Colonic mucosa (tissue), 4 donors: ENCODE results near the gene FXR2. TPM values are rescaled to one million over a fixed set of nuclear protein-coding genes. Genes with fewer than 3 reads are reported as not detected.
"Not testable (repeated sequence)": the region's sequence is repeated elsewhere in the genome, so short reads cannot be mapped to it uniquely, and the experiment has no call there.

Source experiments
- DNase-seq: peaks from one replicate; pipeline ENCODE4 v3.0.0-alpha.2; 2020
- H3K27ac ChIP-seq: fragments of 200-600 bp; one replicate; pipeline ENCODE4 v1.8.0; 2021
- H3K27me3 ChIP-seq: fragments of 200-600 bp; one replicate; pipeline ENCODE4 v1.8.0; 2021
- H3K36me3 ChIP-seq: fragments of 200-600 bp; one replicate; pipeline ENCODE4 v1.8.0; 2021
- H3K4me1 ChIP-seq: fragments of 200-600 bp; one replicate; pipeline ENCODE4 v1.8.0; 2021; ENCODE audit warnings: mild to moderate bottlenecking
- H3K4me3 ChIP-seq: fragments of 200-600 bp; one replicate; pipeline ENCODE4 v1.8.0; 2021
- H3K9ac ChIP-seq, 2 donors: one replicate each; pipeline ENCODE4 v1.7.0; 2013; ENCODE audit warnings: control low read depth in 2 of 2, low read depth in 2 of 2, low read length in 2 of 2
- H3K9me3 ChIP-seq: fragments of 200-600 bp; one replicate; pipeline ENCODE4 v1.8.0; 2021
- CTCF ChIP-seq: fragments of 200-600 bp; IDR thresholded peaks from one replicate; pipeline ENCODE4 v1.8.0; 2022; ENCODE audit warnings: antibody characterized with exemption, mild to moderate bottlenecking
- intact Hi-C: fragments of 100-400 bp; cut with DNase I; formaldehyde crosslinking; loops from one replicate; pipeline ENCODE4 v1.14.1; 2022
- total RNA-seq, 2 donors: library from RNA; stranded (reverse); fragmentation: NEBNext Ultra II Directional in 1 of 2; extraction: Animal tissue kit (Norgen Biotek cat#: 25700) in 1 of 2; gene quantifications; one replicate each; pipeline ENCODE4 v1.2.1, GENCODE V29; 2021
- donor health status: healthy.
- donor health status: DM: no; HTN: no; CAD: no.
- donor health status: DM: no; HTN: no; CAD: no.

Gene FXR2
- total RNA-seq, 2 donors from 2014 or later: 24.9 to 27.4 TPM

- peaks cover 16% of the 10 kb centered on the region for H3K27me3 ChIP-seq
- no peak for DNase-seq
- H3K4me1 ChIP-seq: no peaks in the 10 kb centered on the region
- H3K9ac ChIP-seq: no peak overlapping the region
- no peak overlapping the region for H3K27ac ChIP-seq
- no peaks in the 10 kb centered on the region for H3K9me3 ChIP-seq
- H3K4me3 ChIP-seq: no peak overlapping the region
- no peaks in the 10 kb centered on the region for H3K36me3 ChIP-seq
- intact Hi-C loops: no loop called here
- no peak for TF ChIP-seq CTCF
Observed at GRCh38 chr17:7646457-7646856, 31.8 kb upstream of the FXR2 start.

GRCh38 chr17:7644775-7645174, 30.1 kb upstream of the FXR2 start:
- no peaks in the 10 kb centered on the region for H3K27me3 ChIP-seq
- no peak for TF ChIP-seq CTCF

GRCh38 chr17:7641635-7642034, 26.9 kb upstream of the FXR2 start:
- H3K4me3 ChIP-seq, intact Hi-C loops, H3K27ac ChIP-seq, H3K9ac ChIP-seq, H3K4me1 ChIP-seq, H3K27me3 ChIP-seq, H3K9me3 ChIP-seq, H3K36me3 ChIP-seq, DNase-seq: not testable (repeated sequence)

More at GRCh38 chr17:7644775-7645174, 30.1 kb upstream of the FXR2 start:
- Histone ChIP-seq H3K27ac (no peak overlapping the region), H3K4me1 (no peaks in the 10 kb centered on the region), H3K9ac (no peak overlapping the region), H3K9me3 (no peaks in the 10 kb centered on the region), H3K4me3 (no peak overlapping the region), H3K36me3 (no peaks in the 10 kb centered on the region)
- intact Hi-C loops: no loop called here
- DNase-seq: no peak

- no peak overlapping the region for H3K9ac ChIP-seq
- no peak for TF ChIP-seq CTCF
- DNase-seq: no peak
- no peaks in the 10 kb centered on the region for H3K27me3 ChIP-seq
- intact Hi-C loops: no loop called here
- no peaks in the 10 kb centered on the region for H3K9me3 ChIP-seq
- H3K4me3 ChIP-seq: no peak overlapping the region
- no peaks in the 10 kb centered on the region for H3K4me1 ChIP-seq
- no peaks in the 10 kb centered on the region for H3K36me3 ChIP-seq
- H3K27ac ChIP-seq: no peak overlapping the region
Observed at GRCh38 chr17:7640783-7641182, 26.1 kb upstream of the FXR2 start.

GRCh38 chr17:7636163-7636562, 21.5 kb upstream of the FXR2 start:
- intact Hi-C loops: no loop called here
- no peaks in the 10 kb centered on the region for H3K27me3 ChIP-seq

GRCh38 chr17:7634384-7634783, 19.7 kb upstream of the FXR2 start:
- no peak for TF ChIP-seq CTCF
- Histone ChIP-seq H3K4me3 (no peak overlapping the region), H3K9ac (no peak overlapping the region), H3K27ac (no peak overlapping the region), H3K4me1 (no peaks in the 10 kb centered on the region), H3K9me3 (no peaks in the 10 kb centered on the region), H3K36me3 (no peaks in the 10 kb centered on the region), H3K27me3 (no peaks in the 10 kb centered on the region)
- intact Hi-C loops: loop anchor here (5.0 kb wide), 1 partner anchor 53 kb away; the partner anchor contains the start of genes TP53 and WRAP53
- DNase-seq: peak; percentile 52

More at GRCh38 chr17:7636163-7636562, 21.5 kb upstream of the FXR2 start:
- no peak for DNase-seq
- TF ChIP-seq CTCF: no peak
- Histone ChIP-seq H3K36me3 (no peaks in the 10 kb centered on the region), H3K4me3 (no peak overlapping the region), H3K9ac (no peak overlapping the region), H3K4me1 (no peaks in the 10 kb centered on the region), H3K27ac (no peak overlapping the region), H3K9me3 (no peaks in the 10 kb centered on the region)
